Peyer's patch (tissue), 4 donors: ENCODE results near the gene PARD6B. TPM values are rescaled to one million over a fixed set of nuclear protein-coding genes. Genes with fewer than 3 reads are reported as not detected.

Source experiments
- DNase-seq, 3 donors: peaks; one replicate each; pipeline ENCODE4 v3.0.0-alpha.2; 2017 to 2019
- H3K27ac ChIP-seq, 4 donors: fragments of 200-600 bp; sonication (generic); one replicate each; pipeline ENCODE4 v1.5.1; 2016 to 2019
- H3K27me3 ChIP-seq, 2 donors: fragments of 200-600 bp; sonication (generic); one replicate each; pipeline ENCODE4 v1.5.1; 2019
- H3K36me3 ChIP-seq, 3 donors: fragments of 200-600 bp; sonication (generic); one replicate each; pipeline ENCODE4 v1.5.1; 2016 to 2019
- H3K4me1 ChIP-seq, 4 donors: fragments of 200-600 bp; sonication (generic); one replicate each; pipeline ENCODE4 v1.5.1; 2016 to 2019
- H3K4me3 ChIP-seq, 4 donors: fragments of 200-600 bp; sonication (generic); 1 replicate in 3 of 4; 2 replicates in 1 of 4; pipeline ENCODE4 v1.5.1; 2016 to 2019; ENCODE audit warnings: mild to moderate bottlenecking in 1 of 4
- H3K9me3 ChIP-seq, 4 donors: fragments of 200-600 bp; sonication (generic); one replicate each; pipeline ENCODE4 v1.5.1; 2016 to 2019; ENCODE audit warnings: mild to moderate bottlenecking in 1 of 4
- POLR2A ChIP-seq, 2 donors: fragments of 450-650 bp; IDR thresholded peaks; one replicate each; pipeline ENCODE4 v1.5.1; 2017; ENCODE audit warnings: antibody characterized with exemption in 2 of 2, mild to moderate bottlenecking in 2 of 2, moderate library complexity in 2 of 2
- total RNA-seq, 4 donors: library from RNA; depleted of rRNA; stranded (reverse); fragments of >200 nt; gene quantifications; one replicate each; pipeline ENCODE4 v1.1.0, GENCODE V29; 2016
- TF ChIP-seq, protein P1 (sequence below), 6 experiments: fragments of 450-650 bp in 4 of 6; fragments of 200-600 bp in 2 of 6; sonication (generic) in 1 of 6; IDR thresholded peaks; one replicate each; pipeline ENCODE4 v1.5.1; 2017 to 2019; ENCODE audit warnings: antibody characterized with exemption in 6 of 6, mild to moderate bottlenecking in 3 of 6, moderate library complexity in 1 of 6

Gene PARD6B
- total RNA-seq, 4 donors from 2014 or later: 6.6 to 27.0 (median 18.4) TPM

DNA sequence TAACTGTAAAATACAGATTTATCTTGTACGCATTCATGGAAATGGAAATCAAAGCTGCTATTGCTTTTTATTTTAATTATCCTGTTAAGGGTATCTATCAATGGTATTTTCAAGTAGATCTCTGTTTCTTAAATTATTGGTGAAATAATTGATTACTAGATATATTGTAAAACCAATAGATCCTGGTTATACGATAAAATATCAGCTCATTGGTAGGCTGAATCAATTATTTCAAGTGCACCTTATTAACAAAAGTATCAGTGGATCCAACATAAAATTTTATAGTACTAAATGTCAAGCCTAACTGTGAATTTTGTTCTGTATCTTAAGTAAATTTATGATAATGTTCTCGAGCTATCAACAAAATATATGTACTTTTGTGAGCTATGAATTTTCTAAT lies 21.8 kb downstream of the PARD6B start:
- Histone ChIP-seq H3K4me1 (no peaks in the 10 kb centered on the region), H3K36me3 (peaks cover 0 to 10% (median 0%) of the 10 kb centered on the region in 3 donors), H3K4me3 (no peak overlapping the region), H3K9me3 (no peaks in the 10 kb centered on the region), H3K27ac (no peak overlapping the region), H3K27me3 (no peaks in the 10 kb centered on the region)
- no peak for DNase-seq
- TF ChIP-seq POLR2A (IDR thresholded peaks at IDR 0.05): no peak
- TF ChIP-seq, protein P1, sequence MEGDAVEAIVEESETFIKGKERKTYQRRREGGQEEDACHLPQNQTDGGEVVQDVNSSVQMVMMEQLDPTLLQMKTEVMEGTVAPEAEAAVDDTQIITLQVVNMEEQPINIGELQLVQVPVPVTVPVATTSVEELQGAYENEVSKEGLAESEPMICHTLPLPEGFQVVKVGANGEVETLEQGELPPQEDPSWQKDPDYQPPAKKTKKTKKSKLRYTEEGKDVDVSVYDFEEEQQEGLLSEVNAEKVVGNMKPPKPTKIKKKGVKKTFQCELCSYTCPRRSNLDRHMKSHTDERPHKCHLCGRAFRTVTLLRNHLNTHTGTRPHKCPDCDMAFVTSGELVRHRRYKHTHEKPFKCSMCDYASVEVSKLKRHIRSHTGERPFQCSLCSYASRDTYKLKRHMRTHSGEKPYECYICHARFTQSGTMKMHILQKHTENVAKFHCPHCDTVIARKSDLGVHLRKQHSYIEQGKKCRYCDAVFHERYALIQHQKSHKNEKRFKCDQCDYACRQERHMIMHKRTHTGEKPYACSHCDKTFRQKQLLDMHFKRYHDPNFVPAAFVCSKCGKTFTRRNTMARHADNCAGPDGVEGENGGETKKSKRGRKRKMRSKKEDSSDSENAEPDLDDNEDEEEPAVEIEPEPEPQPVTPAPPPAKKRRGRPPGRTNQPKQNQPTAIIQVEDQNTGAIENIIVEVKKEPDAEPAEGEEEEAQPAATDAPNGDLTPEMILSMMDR (IDR thresholded peaks at IDR 0.05): no peak

DNA sequence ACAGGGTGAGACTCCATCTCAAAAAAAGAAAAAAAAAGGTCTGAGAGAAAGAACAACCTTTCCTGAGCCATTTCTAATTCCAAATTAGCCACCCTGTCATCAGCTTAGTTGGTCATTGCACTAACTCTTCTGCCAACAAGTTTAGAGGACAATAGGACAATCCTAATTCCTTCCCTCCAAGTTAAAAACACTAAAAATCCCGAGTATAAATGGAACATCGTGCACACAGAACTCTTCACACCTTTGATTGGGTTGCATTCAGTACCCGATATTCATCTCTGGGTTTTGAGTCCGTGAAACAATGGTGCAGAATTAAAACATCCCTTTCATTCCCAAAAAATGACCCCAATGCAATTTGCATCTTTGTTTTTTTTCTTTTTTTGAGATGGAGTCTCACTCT lies 23.0 kb downstream of the PARD6B start:
- Histone ChIP-seq H3K4me3 (no peak overlapping the region), H3K9me3 (no peaks in the 10 kb centered on the region), H3K27me3 (no peaks in the 10 kb centered on the region), H3K27ac (no peak overlapping the region), H3K36me3 (peaks cover 0 to 10% (median 0%) of the 10 kb centered on the region in 3 donors), H3K4me1 (no peaks in the 10 kb centered on the region)
- no peak for DNase-seq
- no peak for TF ChIP-seq POLR2A (IDR thresholded peaks at IDR 0.05)
- TF ChIP-seq, protein P1 (IDR thresholded peaks at IDR 0.05): no peak

DNA sequence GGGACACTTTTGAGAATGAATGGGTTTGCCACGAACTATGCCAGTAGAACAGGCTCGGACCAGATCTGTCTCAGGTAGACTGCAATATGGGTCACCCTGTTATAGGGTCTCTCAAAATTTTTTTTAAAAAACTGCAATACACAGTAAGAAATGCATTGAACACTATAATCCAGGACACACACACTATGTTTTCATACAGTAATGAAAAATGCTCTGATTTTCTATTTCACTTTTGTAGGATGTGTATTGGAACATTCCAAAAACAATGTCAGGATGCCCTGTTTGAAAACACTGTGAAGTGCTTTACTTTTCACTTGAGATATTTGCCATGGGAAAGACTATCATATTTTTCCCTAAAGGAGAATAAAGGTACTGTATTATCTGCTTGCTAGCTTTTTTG lies 25.1 kb downstream of the PARD6B start:
- Histone ChIP-seq H3K36me3 (no peaks in the 10 kb centered on the region), H3K27me3 (no peaks in the 10 kb centered on the region), H3K4me1 (peaks cover 0 to 4% (median 0%) of the 10 kb centered on the region in 4 donors), H3K27ac (no peak overlapping the region), H3K9me3 (no peaks in the 10 kb centered on the region), H3K4me3 (no peak overlapping the region)
- DNase-seq: no peak
- no peak for TF ChIP-seq POLR2A (IDR thresholded peaks at IDR 0.05)
- TF ChIP-seq, protein P1 (IDR thresholded peaks at IDR 0.05): peak in 1 of 6 experiments; percentile 13

DNA sequence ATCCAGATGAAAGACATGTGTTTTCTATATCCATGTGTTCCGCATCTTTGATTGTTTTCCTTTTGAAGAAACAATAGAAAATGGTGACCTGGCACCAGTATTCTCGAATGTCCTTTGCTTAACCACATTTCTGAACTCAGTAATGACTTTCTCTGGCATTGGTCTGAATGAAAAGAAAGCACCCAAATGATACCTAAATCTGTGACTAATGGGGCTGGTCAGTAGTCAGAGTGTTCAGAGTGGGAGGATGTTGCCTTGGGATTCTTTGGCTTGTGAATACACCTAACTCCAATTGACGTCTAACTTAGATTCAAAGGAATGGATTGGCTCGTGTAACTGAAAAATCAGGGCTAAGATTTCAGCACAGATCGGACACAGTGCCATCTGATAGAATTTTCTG lies 27.1 kb downstream of the PARD6B start:
- Histone ChIP-seq H3K4me1 (peaks cover 0 to 19% (median 0%) of the 10 kb centered on the region in 4 donors), H3K36me3 (no peaks in the 10 kb centered on the region), H3K27ac (no peak overlapping the region), H3K4me3 (no peak overlapping the region), H3K27me3 (no peaks in the 10 kb centered on the region), H3K9me3 (no peaks in the 10 kb centered on the region)
- no peak for DNase-seq
- TF ChIP-seq POLR2A (IDR thresholded peaks at IDR 0.05): no peak
- TF ChIP-seq, protein P1 (IDR thresholded peaks at IDR 0.05): no peak

DNA sequence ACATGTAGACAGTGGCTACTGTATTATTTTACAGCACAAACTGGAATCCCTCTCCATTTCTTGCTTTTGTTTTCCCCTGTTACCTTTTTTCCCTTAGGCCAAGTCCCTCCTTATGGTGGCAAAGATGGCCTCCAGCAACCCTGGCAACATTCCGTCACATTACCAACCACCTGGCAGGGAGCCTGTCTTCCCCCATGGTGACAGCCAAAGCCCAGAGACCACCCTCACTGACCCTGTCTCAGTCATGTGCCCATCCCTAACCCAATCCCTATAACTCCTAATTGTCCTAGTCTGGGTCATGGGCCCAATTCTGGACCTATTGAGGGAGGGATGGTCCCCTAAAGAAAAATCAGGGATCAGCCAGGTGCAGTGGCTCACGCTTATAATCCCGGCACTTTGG lies 27.6 kb downstream of the PARD6B start:
- H3K4me3 ChIP-seq: no peak overlapping the region
- TF ChIP-seq POLR2A (IDR thresholded peaks at IDR 0.05): no peak
- TF ChIP-seq, protein P1 (IDR thresholded peaks at IDR 0.05): no peak
- H3K4me1 ChIP-seq: peaks cover 0 to 19% (median 0%) of the 10 kb centered on the region in 4 donors
- H3K27me3 ChIP-seq: no peaks in the 10 kb centered on the region
- no peak for DNase-seq
- H3K9me3 ChIP-seq: no peaks in the 10 kb centered on the region
- H3K36me3 ChIP-seq: no peaks in the 10 kb centered on the region
- no peak overlapping the region for H3K27ac ChIP-seq

DNA sequence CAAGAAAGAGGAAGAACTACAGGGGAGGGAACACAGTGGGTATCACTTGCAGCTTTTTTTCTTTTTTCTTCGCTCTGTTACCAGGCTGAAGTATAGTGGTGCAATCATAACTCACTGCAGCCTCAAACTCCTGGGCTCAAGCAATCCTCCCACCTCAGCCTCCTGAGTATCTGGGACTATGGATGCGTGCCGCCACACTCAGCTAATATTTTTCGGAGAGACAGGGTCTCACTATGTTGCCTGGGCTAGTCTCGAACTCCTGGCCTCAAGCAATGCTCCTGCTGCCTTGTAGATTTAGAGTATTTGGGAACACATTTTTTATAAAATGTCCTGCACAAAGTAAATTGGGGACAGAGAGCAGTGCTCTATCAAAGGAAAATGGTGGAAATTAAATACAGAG lies 28.3 kb downstream of the PARD6B start:
- Histone ChIP-seq H3K9me3 (no peaks in the 10 kb centered on the region), H3K27ac (no peak overlapping the region), H3K27me3 (no peaks in the 10 kb centered on the region), H3K4me3 (no peak overlapping the region), H3K4me1 (peaks cover 0 to 19% (median 0%) of the 10 kb centered on the region in 4 donors), H3K36me3 (no peaks in the 10 kb centered on the region)
- no peak for DNase-seq
- TF ChIP-seq POLR2A (IDR thresholded peaks at IDR 0.05): no peak
- TF ChIP-seq, protein P1 (IDR thresholded peaks at IDR 0.05): no peak
